Measurements from ENCODE around the gene HEYL. TPM values are rescaled to one million over a fixed set of nuclear protein-coding genes. Genes with fewer than 3 reads are reported as not detected.

HEYL gene
- total RNA-seq, 1 experiment from 2014 or later: 3.4 TPM

DNA sequence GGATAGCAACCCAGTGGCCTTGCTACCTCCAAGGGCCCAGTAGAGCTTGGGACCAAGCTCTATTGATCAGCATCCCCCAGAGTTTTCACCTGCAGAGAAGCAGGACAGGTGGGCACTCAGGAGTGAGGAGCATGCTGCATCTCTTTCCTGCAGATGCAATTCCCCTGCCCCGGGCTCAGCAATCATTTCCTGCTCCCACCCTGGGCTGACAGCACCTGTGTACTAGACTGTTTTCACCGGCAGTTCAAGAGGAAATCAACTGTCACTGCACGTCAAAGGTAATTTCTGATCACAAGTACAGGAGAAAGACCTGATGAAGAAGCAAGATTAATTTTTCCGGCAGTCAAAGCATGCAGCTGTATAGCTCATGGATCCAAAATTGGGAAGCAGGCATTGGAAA is 41.3 kb upstream of the HEYL start:
- H3K4me3 Mint-ChIP-seq (ENCODE audit: unreplicated experiment): no peak overlapping the region
- TF ChIP-seq, protein P1, sequence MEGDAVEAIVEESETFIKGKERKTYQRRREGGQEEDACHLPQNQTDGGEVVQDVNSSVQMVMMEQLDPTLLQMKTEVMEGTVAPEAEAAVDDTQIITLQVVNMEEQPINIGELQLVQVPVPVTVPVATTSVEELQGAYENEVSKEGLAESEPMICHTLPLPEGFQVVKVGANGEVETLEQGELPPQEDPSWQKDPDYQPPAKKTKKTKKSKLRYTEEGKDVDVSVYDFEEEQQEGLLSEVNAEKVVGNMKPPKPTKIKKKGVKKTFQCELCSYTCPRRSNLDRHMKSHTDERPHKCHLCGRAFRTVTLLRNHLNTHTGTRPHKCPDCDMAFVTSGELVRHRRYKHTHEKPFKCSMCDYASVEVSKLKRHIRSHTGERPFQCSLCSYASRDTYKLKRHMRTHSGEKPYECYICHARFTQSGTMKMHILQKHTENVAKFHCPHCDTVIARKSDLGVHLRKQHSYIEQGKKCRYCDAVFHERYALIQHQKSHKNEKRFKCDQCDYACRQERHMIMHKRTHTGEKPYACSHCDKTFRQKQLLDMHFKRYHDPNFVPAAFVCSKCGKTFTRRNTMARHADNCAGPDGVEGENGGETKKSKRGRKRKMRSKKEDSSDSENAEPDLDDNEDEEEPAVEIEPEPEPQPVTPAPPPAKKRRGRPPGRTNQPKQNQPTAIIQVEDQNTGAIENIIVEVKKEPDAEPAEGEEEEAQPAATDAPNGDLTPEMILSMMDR (IDR thresholded peaks at IDR 0.05; ENCODE audit: insufficient read depth in 1 of 2, low read depth in 1 of 2, low read length in 1 of 2, severe bottlenecking in 1 of 2, unreplicated experiment in 1 of 2): no peak
- H3K4me3 ChIP-seq (ENCODE audit: low read depth, low read length): no peak overlapping the region
- no peaks in the 10 kb centered on the region for H3K4me1 Mint-ChIP-seq (ENCODE audit: low read depth, unreplicated experiment)
- no peaks in the 10 kb centered on the region for H3K9me3 ChIP-seq
- no peaks in the 10 kb centered on the region for H3K36me3 Mint-ChIP-seq (ENCODE audit: insufficient read depth, unreplicated experiment)
- peaks cover 8% of the 10 kb centered on the region for H3K27me3 Mint-ChIP-seq (ENCODE audit: insufficient read depth, unreplicated experiment)
- H3K36me3 ChIP-seq (ENCODE audit: control insufficient read depth, insufficient read depth, low read length): no peaks in the 10 kb centered on the region
- no TSS peak for BruUV-seq (replicated peaks)
- H3K27ac Mint-ChIP-seq (ENCODE audit: unreplicated experiment): no peak overlapping the region
- intact Hi-C loops (cut with micrococcal nuclease; ENCODE audit: unreplicated experiment): no loop called here
- ChIA-PET POLR2A (no interaction called here), CTCF (no interaction called here)
- DNase-seq: no peak
- H3K4me1 ChIP-seq: no peaks in the 10 kb centered on the region
- no peaks in the 10 kb centered on the region for H3K27me3 ChIP-seq (replicated peaks; ENCODE audit: control insufficient read depth, insufficient read depth, low read length)
- H3K9me3 Mint-ChIP-seq (ENCODE audit: unreplicated experiment): no peaks in the 10 kb centered on the region

DNA sequence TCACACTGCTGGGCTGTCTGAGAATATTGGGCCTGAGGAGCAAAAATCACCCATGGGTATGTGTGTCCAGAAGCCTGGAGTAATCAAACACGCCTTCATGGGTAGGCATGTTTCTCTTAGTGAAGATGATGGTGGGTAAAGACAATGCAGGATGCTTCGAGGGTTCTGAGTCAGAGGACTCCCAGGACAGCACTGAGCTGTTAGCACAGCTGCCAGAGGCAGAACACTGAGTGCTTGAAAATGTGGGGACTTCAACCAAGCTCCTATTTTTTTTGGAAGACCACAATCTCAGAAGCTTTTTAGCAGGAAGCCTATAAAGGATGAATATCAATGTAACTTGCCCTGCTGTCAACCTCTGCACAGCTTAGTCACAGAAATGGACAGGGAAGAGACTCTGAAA is 40.4 kb upstream of the HEYL start:
- Mint-ChIP-seq H3K36me3 (ENCODE audit: insufficient read depth, unreplicated experiment) (no peaks in the 10 kb centered on the region), H3K4me1 (ENCODE audit: low read depth, unreplicated experiment) (no peaks in the 10 kb centered on the region), H3K27me3 (ENCODE audit: insufficient read depth, unreplicated experiment) (peaks cover 6% of the 10 kb centered on the region), H3K4me3 (ENCODE audit: unreplicated experiment) (no peak overlapping the region), H3K9me3 (ENCODE audit: unreplicated experiment) (no peaks in the 10 kb centered on the region), H3K27ac (ENCODE audit: unreplicated experiment) (no peak overlapping the region)
- no peaks in the 10 kb centered on the region for H3K27me3 ChIP-seq (replicated peaks; ENCODE audit: control insufficient read depth, insufficient read depth, low read length)
- no peaks in the 10 kb centered on the region for H3K36me3 ChIP-seq (ENCODE audit: control insufficient read depth, insufficient read depth, low read length)
- H3K4me1 ChIP-seq: no peaks in the 10 kb centered on the region
- H3K4me3 ChIP-seq (ENCODE audit: low read depth, low read length): no peak overlapping the region
- TF ChIP-seq, protein P1 (IDR thresholded peaks at IDR 0.05; ENCODE audit: insufficient read depth in 1 of 2, low read depth in 1 of 2, low read length in 1 of 2, severe bottlenecking in 1 of 2, unreplicated experiment in 1 of 2): no peak
- no TSS peak for BruUV-seq (replicated peaks)
- ChIA-PET POLR2A (no interaction called here), CTCF (no interaction called here)
- no peaks in the 10 kb centered on the region for H3K9me3 ChIP-seq
- intact Hi-C loops (cut with micrococcal nuclease; ENCODE audit: unreplicated experiment): no loop called here
- DNase-seq: no peak

DNA sequence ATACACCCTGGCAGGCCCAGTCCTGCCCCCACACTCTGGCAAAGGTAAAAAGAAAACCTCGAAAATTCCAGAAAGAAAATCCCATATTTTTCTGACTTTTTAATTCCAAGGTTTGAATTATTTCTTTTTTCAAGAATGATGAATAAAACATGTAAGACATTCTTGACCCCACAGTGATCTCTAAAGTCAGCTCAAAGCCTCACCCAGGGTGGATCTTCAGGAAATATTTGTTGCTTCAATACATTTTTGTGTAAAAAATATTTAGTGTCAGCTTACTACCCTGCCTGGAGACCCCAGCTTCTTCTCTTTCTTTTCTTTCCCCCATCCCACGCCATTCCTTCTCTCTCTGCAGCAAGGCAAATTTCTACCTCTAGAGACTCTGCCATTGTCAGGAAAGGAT is 39.4 kb upstream of the HEYL start:
- H3K9me3 ChIP-seq: no peaks in the 10 kb centered on the region
- Mint-ChIP-seq H3K4me1 (ENCODE audit: low read depth, unreplicated experiment) (no peaks in the 10 kb centered on the region), H3K27me3 (ENCODE audit: insufficient read depth, unreplicated experiment) (peaks cover 3% of the 10 kb centered on the region), H3K36me3 (ENCODE audit: insufficient read depth, unreplicated experiment) (no peaks in the 10 kb centered on the region), H3K27ac (ENCODE audit: unreplicated experiment) (no peak overlapping the region), H3K4me3 (ENCODE audit: unreplicated experiment) (no peak overlapping the region), H3K9me3 (ENCODE audit: unreplicated experiment) (no peaks in the 10 kb centered on the region)
- CTCF ChIA-PET: no interaction called here
- H3K36me3 ChIP-seq (ENCODE audit: control insufficient read depth, insufficient read depth, low read length): no peaks in the 10 kb centered on the region
- DNase-seq: no peak
- BruUV-seq (replicated peaks): no TSS peak
- intact Hi-C loops (cut with micrococcal nuclease; ENCODE audit: unreplicated experiment): no loop called here
- H3K4me3 ChIP-seq (ENCODE audit: low read depth, low read length): no peak overlapping the region
- no peaks in the 10 kb centered on the region for H3K27me3 ChIP-seq (replicated peaks; ENCODE audit: control insufficient read depth, insufficient read depth, low read length)
- POLR2A ChIA-PET: no interaction called here
- TF ChIP-seq, protein P1 (IDR thresholded peaks at IDR 0.05; ENCODE audit: insufficient read depth in 1 of 2, low read depth in 1 of 2, low read length in 1 of 2, severe bottlenecking in 1 of 2, unreplicated experiment in 1 of 2): no peak
- no peaks in the 10 kb centered on the region for H3K4me1 ChIP-seq
